ENCODE measurements around the gene KCP. TPM values are rescaled to one million over a fixed set of nuclear protein-coding genes. Genes with fewer than 3 reads are reported as not detected.

KCP gene
- total RNA-seq, 4 donors from 2014 or later = 0.46 to 3.3 (median 1.2) TPM

DNA sequence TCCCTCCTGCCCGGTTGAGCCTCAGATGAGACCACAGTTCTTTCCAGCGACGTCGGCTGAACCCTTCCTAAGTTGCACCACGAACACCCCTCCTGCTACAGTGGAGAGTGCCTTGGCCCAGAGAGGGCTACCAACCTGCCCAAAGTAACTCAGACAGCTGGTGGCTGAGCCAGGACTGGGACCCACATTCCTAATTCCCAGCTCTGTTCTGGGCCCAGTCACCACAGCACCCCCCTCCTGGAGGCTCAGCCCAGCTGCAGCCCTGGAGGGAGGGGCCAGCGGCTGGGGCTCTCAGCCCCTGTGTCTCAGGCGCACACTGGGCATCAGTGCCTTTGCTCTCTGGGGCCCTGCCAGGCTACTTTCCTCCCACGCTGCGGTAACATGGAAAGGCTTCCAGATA lies 37.3 kb downstream of the KCP start:
- DNase-seq (ENCODE audit: low spot score) = no peak
- ATAC-seq (ENCODE audit: low FRiP score) = no peak
- no peak for TF ChIP-seq CTCF (IDR thresholded peaks at IDR 0.05)

GRCh38 chr7:128872394-128872824 lies 38.1 kb downstream of the KCP start:
- DNase-seq (ENCODE audit: low spot score) = no peak
- no peak for TF ChIP-seq CTCF (IDR thresholded peaks at IDR 0.05)
- no peak for ATAC-seq (ENCODE audit: low FRiP score)

- DNase-seq (ENCODE audit: low spot score) = no peak
- TF ChIP-seq CTCF (IDR thresholded peaks at IDR 0.05) = no peak
- ATAC-seq (ENCODE audit: low FRiP score) = no peak
These were observed 39.5 kb downstream of the KCP start for GRCh38 chr7:128871050-128871449.

DNA sequence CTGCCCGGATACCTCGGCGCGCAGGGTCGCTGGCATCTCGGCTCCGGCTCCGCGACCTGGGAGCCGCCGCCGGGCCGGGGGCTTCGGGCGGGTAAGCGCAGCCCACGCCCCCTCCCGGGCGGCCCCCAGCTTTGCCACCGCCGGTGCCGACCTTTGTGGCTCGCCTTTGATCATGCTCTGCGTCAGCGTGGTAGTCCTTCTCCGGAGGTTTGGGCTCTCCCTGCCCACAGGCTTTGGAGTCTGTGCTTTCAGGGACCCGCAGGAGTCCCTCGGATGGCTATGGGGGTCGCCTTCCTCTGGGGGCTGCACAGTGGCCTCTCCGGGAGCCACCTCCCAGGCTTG lies 40.6 kb downstream of the KCP start:
- ATAC-seq (ENCODE audit: low FRiP score) = no peak
- no peak for DNase-seq (ENCODE audit: low spot score)
- no peak for TF ChIP-seq CTCF (IDR thresholded peaks at IDR 0.05)

DNA sequence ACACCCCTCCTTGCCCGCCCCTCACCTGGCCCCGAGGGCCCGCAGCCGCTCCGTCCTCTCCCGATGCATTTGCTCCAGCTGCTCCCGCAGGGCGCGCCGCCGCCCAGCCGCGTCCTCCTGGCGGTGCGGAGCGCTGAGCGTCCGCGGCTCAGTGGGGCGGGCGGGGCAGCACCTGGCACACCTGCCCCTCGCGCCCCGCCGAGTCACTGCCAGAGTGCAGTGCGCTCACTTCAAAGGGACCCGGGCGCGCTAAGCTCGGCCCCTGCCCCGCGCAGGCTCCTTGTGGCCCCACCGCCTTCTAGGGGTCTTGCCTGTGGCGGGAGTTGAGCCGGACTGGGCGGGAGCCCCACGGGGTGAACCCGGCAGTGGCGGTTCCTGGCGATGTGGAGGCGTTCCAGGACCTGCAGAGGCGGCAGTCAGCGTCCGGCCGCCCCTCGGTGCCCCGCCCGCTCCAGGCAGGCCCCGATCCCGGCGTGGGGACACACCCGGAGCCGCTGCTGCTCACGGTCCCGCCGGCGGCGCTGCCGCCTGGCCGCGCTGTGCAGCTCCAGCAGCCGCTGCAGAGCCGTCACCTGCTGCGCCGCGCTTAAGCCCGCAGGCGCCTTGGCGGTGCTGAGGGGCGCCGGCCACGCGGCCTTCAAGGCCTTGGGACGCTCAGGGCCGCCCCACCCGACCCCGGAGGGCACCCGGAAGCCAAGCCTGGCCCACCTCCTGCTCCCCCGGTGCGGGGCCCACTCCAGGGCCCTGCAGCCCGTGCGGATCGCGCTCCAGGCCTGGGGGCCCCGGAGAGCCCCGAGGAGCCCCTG lies 41.2 kb downstream of the KCP start:
- TF ChIP-seq CTCF (IDR thresholded peaks at IDR 0.05) = no peak
- no peak for DNase-seq (ENCODE audit: low spot score)

GRCh38 chr7:128868624-128869137 lies 41.8 kb downstream of the KCP start:
- ATAC-seq (ENCODE audit: low FRiP score) = no peak
- TF ChIP-seq CTCF (IDR thresholded peaks at IDR 0.05) = peak in 1 of 3 donors; percentile 4
- DNase-seq (ENCODE audit: low spot score) = no peak

More for the DNA sequence above, 41.2 kb downstream of the KCP start:
- ATAC-seq (ENCODE audit: low FRiP score) = peak; percentile 30

Measured in omental fat pad (tissue), 4 donors.